ENCODE data around the gene TTC39A. TPM values are rescaled to one million over a fixed set of nuclear protein-coding genes. Genes with fewer than 3 reads are reported as not detected.

TTC39A gene
- under 1 TPM in 1 of 2 experiments, not detected in 1; 0.33 TPM for total RNA-seq

- Mint-ChIP-seq H3K27me3 (peaks cover 43% of the 10 kb centered on the region), H3K4me3 (peak within 1 kb of the TSS; percentile 55), H3K27ac (no peak within 1 kb of the TSS), H3K36me3 (no peaks in the 10 kb centered on the region), H3K4me1 (peaks cover 6% of the 10 kb centered on the region), H3K9me3 (ENCODE audit: low read depth) (no peaks in the 10 kb centered on the region)
- DNase-seq = no peak
- peak; percentile 33 for ATAC-seq
- CTCF ChIA-PET = interaction anchor here (0.6 to 1.8 kb wide), 2 partner anchors 34 to 54 kb away, joined by 3 to 10 read pairs; no protein-coding TSS in a partner anchor
Observed at GRCh38 chr1:51330331-51331201, at the start of gene TTC39A. TTC39A (minus strand) TSS chr1:51330562; CDS start chr1:51330477, 85 bp downstream.

- Mint-ChIP-seq H3K27ac (no peak overlapping the region), H3K36me3 (peaks cover 59% of the 10 kb centered on the region), H3K9me3 (ENCODE audit: low read depth) (peaks cover 8% of the 10 kb centered on the region), H3K27me3 (no peaks in the 10 kb centered on the region), H3K4me3 (no peak overlapping the region), H3K4me1 (no peaks in the 10 kb centered on the region)
- CTCF ChIA-PET = no interaction called here
- DNase-seq = no peak
- ATAC-seq = no peak
Observed at GRCh38 chr1:51378871-51379270, 48.5 kb upstream of the TTC39A start.

- H3K4me3 Mint-ChIP-seq = no peak overlapping the region
- H3K9me3 Mint-ChIP-seq (ENCODE audit: low read depth) = no peaks in the 10 kb centered on the region
- no peaks in the 10 kb centered on the region for H3K4me1 Mint-ChIP-seq
- no peak for ATAC-seq
- H3K27me3 Mint-ChIP-seq = no peaks in the 10 kb centered on the region
- CTCF ChIA-PET = no interaction called here
- DNase-seq = no peak
- H3K36me3 Mint-ChIP-seq = peaks cover 35% of the 10 kb centered on the region
- H3K27ac Mint-ChIP-seq = no peak overlapping the region
Observed at GRCh38 chr1:51373898-51374297, 43.5 kb upstream of the TTC39A start.

- Mint-ChIP-seq H3K4me1 (no peaks in the 10 kb centered on the region), H3K27me3 (no peaks in the 10 kb centered on the region), H3K4me3 (no peak overlapping the region), H3K27ac (no peak overlapping the region), H3K9me3 (ENCODE audit: low read depth) (no peaks in the 10 kb centered on the region), H3K36me3 (peaks cover 31% of the 10 kb centered on the region)
- no peak for ATAC-seq
- DNase-seq = no peak
- CTCF ChIA-PET = no interaction called here
Observed at GRCh38 chr1:51372561-51372960, 42.2 kb upstream of the TTC39A start.

GRCh38 chr1:51369171-51369570 lies 38.8 kb upstream of the TTC39A start:
- no peak for ATAC-seq
- Mint-ChIP-seq H3K36me3 (peaks cover 21% of the 10 kb centered on the region), H3K4me3 (no peak overlapping the region), H3K4me1 (no peaks in the 10 kb centered on the region), H3K9me3 (ENCODE audit: low read depth) (no peaks in the 10 kb centered on the region), H3K27me3 (no peaks in the 10 kb centered on the region), H3K27ac (no peak overlapping the region)
- CTCF ChIA-PET = interaction anchor here (0.7 kb wide), 1 partner anchor 15 kb away, joined by 3 read pairs; no protein-coding TSS in a partner anchor
- DNase-seq = no peak

- no peak for ATAC-seq
- H3K9me3 Mint-ChIP-seq (ENCODE audit: low read depth) = no peaks in the 10 kb centered on the region
- DNase-seq = no peak
Observed at GRCh38 chr1:51365774-51366173, 35.4 kb upstream of the TTC39A start.

GRCh38 chr1:51359879-51360278 lies 29.5 kb upstream of the TTC39A start:
- Mint-ChIP-seq H3K27me3 (no peaks in the 10 kb centered on the region), H3K36me3 (peaks cover 34% of the 10 kb centered on the region), H3K4me1 (no peaks in the 10 kb centered on the region), H3K9me3 (ENCODE audit: low read depth) (no peaks in the 10 kb centered on the region), H3K4me3 (no peak overlapping the region), H3K27ac (no peak overlapping the region)
- CTCF ChIA-PET = no interaction called here
- DNase-seq (no peak), ATAC-seq (no peak)

More at GRCh38 chr1:51365774-51366173, 35.4 kb upstream of the TTC39A start:
- peaks cover 22% of the 10 kb centered on the region for H3K36me3 Mint-ChIP-seq
- H3K27me3 Mint-ChIP-seq = no peaks in the 10 kb centered on the region
- H3K4me3 Mint-ChIP-seq = no peak overlapping the region
- CTCF ChIA-PET = no interaction called here
- H3K27ac Mint-ChIP-seq = no peak overlapping the region
- H3K4me1 Mint-ChIP-seq = no peaks in the 10 kb centered on the region

GRCh38 chr1:51355382-51355781 lies 25.0 kb upstream of the TTC39A start:
- no peak overlapping the region for H3K4me3 Mint-ChIP-seq
- CTCF ChIA-PET = interaction anchor here (0.6 kb wide), 2 partner anchors 20 to 179 kb away, joined by 3 read pairs; no protein-coding TSS in a partner anchor
- DNase-seq (no peak), ATAC-seq (no peak)
- no peaks in the 10 kb centered on the region for H3K27me3 Mint-ChIP-seq
- no peaks in the 10 kb centered on the region for H3K9me3 Mint-ChIP-seq (ENCODE audit: low read depth)
- H3K27ac Mint-ChIP-seq = no peak overlapping the region
- no peaks in the 10 kb centered on the region for H3K4me1 Mint-ChIP-seq
- peaks cover 20% of the 10 kb centered on the region for H3K36me3 Mint-ChIP-seq

- Mint-ChIP-seq H3K36me3 (peaks cover 16% of the 10 kb centered on the region), H3K4me3 (no peak overlapping the region), H3K9me3 (ENCODE audit: low read depth) (no peaks in the 10 kb centered on the region), H3K4me1 (no peaks in the 10 kb centered on the region), H3K27me3 (no peaks in the 10 kb centered on the region), H3K27ac (no peak overlapping the region)
- CTCF ChIA-PET = interaction anchor here (1.3 kb wide), 1 partner anchor 15 kb away, joined by 3 read pairs; no protein-coding TSS in a partner anchor
- DNase-seq = no peak
- ATAC-seq = no peak
Observed at GRCh38 chr1:51354416-51354815, 24.1 kb upstream of the TTC39A start.

- no peak overlapping the region for H3K27ac Mint-ChIP-seq
- H3K4me1 Mint-ChIP-seq = no peaks in the 10 kb centered on the region
- peaks cover 5% of the 10 kb centered on the region for H3K27me3 Mint-ChIP-seq
- H3K36me3 Mint-ChIP-seq = peaks cover 13% of the 10 kb centered on the region
- ATAC-seq (no peak), DNase-seq (no peak)
- no peaks in the 10 kb centered on the region for H3K9me3 Mint-ChIP-seq (ENCODE audit: low read depth)
- CTCF ChIA-PET = no interaction called here
- H3K4me3 Mint-ChIP-seq = no peak overlapping the region
Observed at GRCh38 chr1:51351907-51352306, 21.5 kb upstream of the TTC39A start.

GRCh38 chr1:51349862-51350261 lies 19.5 kb upstream of the TTC39A start:
- peaks cover 20% of the 10 kb centered on the region for H3K27me3 Mint-ChIP-seq
- H3K36me3 Mint-ChIP-seq = peaks cover 2% of the 10 kb centered on the region
- H3K4me1 Mint-ChIP-seq = no peaks in the 10 kb centered on the region
- CTCF ChIA-PET = no interaction called here
- ATAC-seq (no peak), DNase-seq (no peak)
- no peaks in the 10 kb centered on the region for H3K9me3 Mint-ChIP-seq (ENCODE audit: low read depth)
- H3K27ac Mint-ChIP-seq = no peak overlapping the region
- no peak overlapping the region for H3K4me3 Mint-ChIP-seq

GRCh38 chr1:51348147-51348527 lies 17.8 kb upstream of the TTC39A start:
- no peaks in the 10 kb centered on the region for H3K9me3 Mint-ChIP-seq (ENCODE audit: low read depth)
- no peak overlapping the region for H3K4me3 Mint-ChIP-seq
- H3K27ac Mint-ChIP-seq = no peak overlapping the region
- H3K4me1 Mint-ChIP-seq = peaks cover 2% of the 10 kb centered on the region
- no peaks in the 10 kb centered on the region for H3K36me3 Mint-ChIP-seq
- CTCF ChIA-PET = no interaction called here
- no peak for DNase-seq
- peaks cover 34% of the 10 kb centered on the region for H3K27me3 Mint-ChIP-seq
- no peak for ATAC-seq

GRCh38 chr1:51347398-51348146 lies 17.2 kb upstream of the TTC39A start:
- CTCF ChIA-PET = no interaction called here

More at GRCh38 chr1:51347398-51348146, 17.2 kb upstream of the TTC39A start:
- no peak for DNase-seq
- ATAC-seq = no peak
- H3K4me1 Mint-ChIP-seq = peaks cover 2% of the 10 kb centered on the region
- H3K9me3 Mint-ChIP-seq (ENCODE audit: low read depth) = no peaks in the 10 kb centered on the region
- H3K27me3 Mint-ChIP-seq = peaks cover 39% of the 10 kb centered on the region
- H3K4me3 Mint-ChIP-seq = no peak overlapping the region
- H3K36me3 Mint-ChIP-seq = no peaks in the 10 kb centered on the region
- H3K27ac Mint-ChIP-seq = no peak overlapping the region

Data from activated CD8-positive, alpha-beta memory T cell treated with anti-CD3 and anti-CD28 coated beads, Interleukin-2, amount 10 ng/mL, durations not matched to agents 7 days and 5 days (primary cell).